Brain microvascular endothelial cell (primary cell): ENCODE results near the gene DKK3.
A peak's percentile ranks its signal among the peaks of the same experiment; 100 is the strongest.
"Not testable (repeated sequence)": the region's sequence is repeated elsewhere in the genome, so short reads cannot be mapped to it uniquely, and the experiment has no call there.

ENCODE experiments used
- DNase-seq: peaks from one replicate; pipeline ENCODE4 v3.0.0-alpha.2; 2020
- H3K27ac ChIP-seq: fragments of 250-450 bp; sonication (Bioruptor Pico); 2 replicates; pipeline ENCODE4 v1.5.1; 2020; ENCODE audit warnings: mild to moderate bottlenecking, moderate library complexity
- H3K27me3 ChIP-seq: fragments of 250-450 bp; sonication (Bioruptor Pico); replicated peaks from 2 replicates; pipeline ENCODE4 v1.5.1; 2020; ENCODE audit warnings: mild to moderate bottlenecking
- H3K36me3 ChIP-seq: fragments of 250-450 bp; sonication (Bioruptor Pico); replicated peaks from 2 replicates; pipeline ENCODE4 v1.5.1; 2020; ENCODE audit warnings: mild to moderate bottlenecking
- H3K4me3 ChIP-seq: 2 replicates; pipeline ENCODE4 v1.5.1; 2011; ENCODE audit warnings: low read depth, mild to moderate bottlenecking, control low read depth, low read length, moderate library complexity
- CTCF ChIP-seq: IDR thresholded peaks from 2 replicates; pipeline ENCODE4 v1.5.1; 2011; ENCODE audit warnings: low read depth, mild to moderate bottlenecking, moderate library complexity, low read length, control low read depth, inconsistent platforms; ENCODE audit errors: missing control alignments
- in situ Hi-C: cut with HindIII; loops from 2 replicates; pipeline ENCODE4 v1.10.0; 2017; ENCODE audit warnings: low sequenced_read_pairs, low pct_ligation_motif_present

DKK3 gene

GRCh38 chr11:12044799-12045198 lies 36.4 kb upstream of the DKK3 start:
- in situ Hi-C loops = no loop called here
- no peak for DNase-seq
- Histone ChIP-seq H3K4me3 (no peak overlapping the region), H3K27me3 (no peaks in the 10 kb centered on the region), H3K27ac (peak overlapping the region; percentile 90), H3K36me3 (no peaks in the 10 kb centered on the region)
- TF ChIP-seq CTCF = no peak

GRCh38 chr11:12043959-12044791 lies 35.7 kb upstream of the DKK3 start:
- no peaks in the 10 kb centered on the region for H3K27me3 ChIP-seq
- peak; percentile 91 for TF ChIP-seq CTCF
- peak; percentile 91 for DNase-seq
- in situ Hi-C loops = no loop called here
- no peaks in the 10 kb centered on the region for H3K36me3 ChIP-seq
- no peak overlapping the region for H3K4me3 ChIP-seq
- peak overlapping the region; percentile 90 for H3K27ac ChIP-seq

- TF ChIP-seq CTCF = no peak
- no peaks in the 10 kb centered on the region for H3K27me3 ChIP-seq
- no peak overlapping the region for H3K4me3 ChIP-seq
- no peaks in the 10 kb centered on the region for H3K36me3 ChIP-seq
- in situ Hi-C loops = no loop called here
- peak overlapping the region; percentile 90 for H3K27ac ChIP-seq
- DNase-seq = no peak
Observed at GRCh38 chr11:12043221-12043620, 34.8 kb upstream of the DKK3 start.

- DNase-seq = peak; percentile 94
- in situ Hi-C loops = no loop called here
- no peaks in the 10 kb centered on the region for H3K36me3 ChIP-seq
- peak overlapping the region; percentile 90 for H3K27ac ChIP-seq
- no peak overlapping the region for H3K4me3 ChIP-seq
- no peak for TF ChIP-seq CTCF
- H3K27me3 ChIP-seq = no peaks in the 10 kb centered on the region
Observed at GRCh38 chr11:12042215-12042676, 33.8 kb upstream of the DKK3 start.

- H3K36me3 ChIP-seq, in situ Hi-C loops, H3K27me3 ChIP-seq: not testable (repeated sequence)
Observed at GRCh38 chr11:12040719-12041118, 32.3 kb upstream of the DKK3 start.

GRCh38 chr11:12032968-12033367 lies 24.5 kb upstream of the DKK3 start:
- Histone ChIP-seq H3K27me3 (no peaks in the 10 kb centered on the region), H3K4me3 (no peak overlapping the region), H3K36me3 (no peaks in the 10 kb centered on the region), H3K27ac (no peak overlapping the region)
- DNase-seq = no peak
- TF ChIP-seq CTCF = no peak
- in situ Hi-C loops = no loop called here

More at GRCh38 chr11:12040719-12041118, 32.3 kb upstream of the DKK3 start:
- H3K4me3 ChIP-seq, DNase-seq, H3K27ac ChIP-seq: not testable (repeated sequence)
